GM18520 (cell line): ENCODE data around the gene CLBA1.

Experiments
- ATAC-seq: cut with Tn5 transposase; IDR thresholded peaks from one replicate; pipeline ENCODE4 v1.9.1; 2021; ENCODE audit not compliant: unreplicated experiment

The CLBA1 gene

DNA sequence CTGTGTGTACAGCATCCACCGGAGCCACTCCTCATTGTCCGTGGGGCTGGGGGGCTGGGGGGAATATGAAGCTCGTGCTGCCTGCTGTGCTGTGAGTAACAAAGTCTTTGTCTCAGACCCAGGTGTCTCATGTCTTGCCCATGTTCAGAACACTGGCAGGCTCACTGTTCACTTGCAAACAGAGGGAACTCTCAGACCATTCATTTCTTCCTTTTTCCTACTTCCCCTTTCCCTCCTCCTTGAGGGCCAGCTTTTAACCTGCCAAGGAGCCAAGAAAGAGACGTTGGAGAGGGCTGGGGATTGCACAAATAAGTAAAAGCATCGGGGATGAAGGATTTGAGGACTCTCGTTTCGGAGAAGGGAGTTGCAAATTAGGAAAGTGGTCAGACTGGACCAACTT, 58.1 kb downstream of the CLBA1 start:
- no peak for ATAC-seq
